Activated naive CD4-positive, alpha-beta T cell treated with anti-CD3 and anti-CD28 coated beads, Interleukin-2, amount 10 ng/mL, durations not matched to agents 7 days and 5 days (primary cell): ENCODE measurements around the gene NTN1.

Source experiments
- CTCF ChIA-PET: fragments of 350-600 bp; sonication (Branson Sonifier 250); formaldehyde crosslinking; loops from one replicate; lab custom pipeline; 2021; ENCODE audit warnings: antibody characterized with exemption; lab: Charles Lee
- DNase-seq: peaks from one replicate; pipeline ENCODE4 v3.0.0-alpha.2; 2020
- H3K27ac Mint-ChIP-seq: one replicate; pipeline ENCODE4 v1.8.0; 2021; ENCODE audit warnings: mild to moderate bottlenecking, moderate library complexity, mixed read lengths
- H3K27me3 Mint-ChIP-seq: one replicate; pipeline ENCODE4 v1.8.0; 2021; ENCODE audit warnings: mild to moderate bottlenecking, mixed read lengths
- H3K36me3 Mint-ChIP-seq: one replicate; pipeline ENCODE4 v1.8.0; 2021; ENCODE audit warnings: mixed read lengths
- H3K4me1 Mint-ChIP-seq: one replicate; pipeline ENCODE4 v1.8.0; 2021; ENCODE audit warnings: mixed read lengths
- H3K4me3 Mint-ChIP-seq: one replicate; pipeline ENCODE4 v1.8.0; 2021; ENCODE audit warnings: mild to moderate bottlenecking, moderate library complexity, mixed read lengths
- H3K9me3 Mint-ChIP-seq: one replicate; pipeline ENCODE4 v1.8.0; 2021; ENCODE audit warnings: mixed read lengths

Gene NTN1

GRCh38 chr17:9192010-9192409 is 170.7 kb downstream of the NTN1 start:
- CTCF ChIA-PET: no interaction called here
- DNase-seq: no peak
- no peaks in the 10 kb centered on the region for H3K4me1 Mint-ChIP-seq
- H3K4me3 Mint-ChIP-seq: no peak overlapping the region
- no peak overlapping the region for H3K27ac Mint-ChIP-seq
- peaks cover 6% of the 10 kb centered on the region for H3K27me3 Mint-ChIP-seq
- no peaks in the 10 kb centered on the region for H3K36me3 Mint-ChIP-seq
- no peaks in the 10 kb centered on the region for H3K9me3 Mint-ChIP-seq

- DNase-seq: no peak
- Mint-ChIP-seq H3K36me3 (no peaks in the 10 kb centered on the region), H3K27ac (no peak overlapping the region), H3K9me3 (no peaks in the 10 kb centered on the region), H3K4me3 (no peak overlapping the region), H3K27me3 (peaks cover 4% of the 10 kb centered on the region), H3K4me1 (no peaks in the 10 kb centered on the region)
- CTCF ChIA-PET: no interaction called here
These were observed 174.1 kb downstream of the NTN1 start for GRCh38 chr17:9195411-9195810.

DNA sequence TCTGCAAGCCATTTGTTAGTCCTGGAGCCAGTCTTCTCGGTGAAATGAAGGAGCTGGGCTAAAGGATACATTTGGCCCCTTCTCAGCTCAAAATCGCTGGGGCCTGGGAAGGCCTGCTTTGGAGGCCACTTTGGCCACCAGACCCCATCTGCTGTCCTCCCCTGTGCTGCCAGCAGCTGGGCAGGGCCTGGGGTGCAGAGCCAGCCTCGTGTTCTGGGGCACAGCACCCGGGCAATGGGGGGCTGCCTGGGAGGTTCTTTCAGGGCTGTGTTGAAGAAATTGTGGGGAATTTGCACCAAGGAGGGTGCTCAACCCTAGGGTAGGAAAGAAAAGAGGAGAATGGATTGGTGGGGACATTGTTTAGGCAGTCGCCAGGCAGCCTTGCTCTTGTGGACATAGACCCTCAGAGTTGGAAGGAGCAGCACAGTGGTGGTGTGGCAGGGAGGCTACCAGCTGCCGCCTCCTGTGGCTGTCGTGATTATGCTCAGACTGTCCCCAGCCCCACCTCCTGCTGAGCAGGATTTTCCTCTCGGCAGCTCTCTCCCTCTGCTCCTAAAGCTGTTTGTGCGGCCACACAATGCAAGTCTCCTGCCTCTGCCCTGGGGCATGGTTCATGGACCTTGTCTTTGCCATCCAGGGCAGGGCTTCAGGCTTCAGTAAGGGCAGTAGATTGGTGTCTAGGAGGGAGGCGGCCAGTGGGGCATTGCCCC is 174.8 kb downstream of the NTN1 start:
- Mint-ChIP-seq H3K4me1 (no peaks in the 10 kb centered on the region), H3K9me3 (no peaks in the 10 kb centered on the region), H3K4me3 (no peak overlapping the region), H3K27ac (no peak overlapping the region), H3K36me3 (no peaks in the 10 kb centered on the region), H3K27me3 (peaks cover 7% of the 10 kb centered on the region)
- DNase-seq: no peak
- CTCF ChIA-PET: no interaction called here

- Mint-ChIP-seq H3K9me3 (no peaks in the 10 kb centered on the region), H3K4me1 (peaks cover 3% of the 10 kb centered on the region), H3K36me3 (no peaks in the 10 kb centered on the region), H3K27me3 (peaks cover 25% of the 10 kb centered on the region), H3K4me3 (no peak overlapping the region), H3K27ac (no peak overlapping the region)
- DNase-seq: no peak
- CTCF ChIA-PET: no interaction called here
These were observed 178.6 kb downstream of the NTN1 start for GRCh38 chr17:9199571-9200551.

DNA sequence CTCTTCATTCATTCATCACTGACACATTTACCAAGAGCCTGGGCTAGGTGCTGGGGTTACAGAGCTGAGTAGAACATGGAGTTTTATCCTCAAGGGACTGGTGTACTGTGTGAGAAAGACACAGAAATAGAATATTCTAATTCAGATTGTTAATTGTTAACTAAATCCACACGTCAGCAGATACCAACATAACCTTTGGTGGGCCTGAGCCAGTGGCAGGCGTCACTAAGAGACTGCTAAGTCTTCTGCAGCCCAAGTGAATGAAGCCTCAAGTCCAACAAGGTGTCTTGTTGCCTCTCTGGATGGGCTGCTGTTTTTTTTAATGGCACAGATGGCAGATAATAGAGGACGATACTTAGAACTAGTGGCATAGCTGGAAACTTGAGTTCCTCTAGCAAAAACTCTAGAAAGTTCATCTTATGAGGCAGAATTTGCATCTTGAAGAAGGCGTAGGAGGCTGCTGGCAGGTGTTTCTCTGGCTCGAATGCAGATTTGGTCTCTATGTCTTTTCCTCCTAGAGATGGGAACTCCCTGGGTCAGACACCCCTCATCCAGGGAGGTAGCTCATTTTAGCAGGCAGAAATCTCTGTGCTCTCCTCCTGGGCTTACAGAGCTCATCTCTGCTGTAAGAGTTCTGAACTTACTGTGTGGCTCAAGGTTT is 179.5 kb downstream of the NTN1 start:
- DNase-seq: no peak
- no peak overlapping the region for H3K4me3 Mint-ChIP-seq
- H3K9me3 Mint-ChIP-seq: no peaks in the 10 kb centered on the region
- peaks cover 27% of the 10 kb centered on the region for H3K27me3 Mint-ChIP-seq
- H3K4me1 Mint-ChIP-seq: peaks cover 3% of the 10 kb centered on the region
- CTCF ChIA-PET: no interaction called here
- no peaks in the 10 kb centered on the region for H3K36me3 Mint-ChIP-seq
- H3K27ac Mint-ChIP-seq: no peak overlapping the region

DNA sequence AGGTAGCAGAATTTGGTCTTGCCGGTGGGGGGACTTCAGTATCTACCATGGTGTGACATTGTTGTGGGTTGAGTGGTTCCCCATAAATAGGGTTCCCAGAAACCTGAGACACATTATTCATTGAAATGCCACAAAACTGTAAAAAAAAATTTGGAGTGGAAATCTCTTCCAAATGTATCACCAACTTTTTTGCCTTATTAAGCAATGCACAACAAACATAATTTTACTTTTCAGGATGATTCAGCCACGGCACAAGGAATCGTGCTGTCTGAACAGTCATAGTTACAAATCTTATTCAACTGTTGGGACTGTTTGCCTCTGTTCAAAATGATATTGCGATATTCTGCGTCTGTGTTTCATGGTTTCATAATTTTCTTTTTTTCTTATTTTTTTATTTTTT is 181.2 kb downstream of the NTN1 start:
- H3K4me1 Mint-ChIP-seq: peaks cover 3% of the 10 kb centered on the region
- H3K36me3 Mint-ChIP-seq: no peaks in the 10 kb centered on the region
- H3K9me3 Mint-ChIP-seq: no peaks in the 10 kb centered on the region
- no peak overlapping the region for H3K4me3 Mint-ChIP-seq
- no peak overlapping the region for H3K27ac Mint-ChIP-seq
- CTCF ChIA-PET: no interaction called here
- H3K27me3 Mint-ChIP-seq: peaks cover 27% of the 10 kb centered on the region
- DNase-seq: no peak

GRCh38 chr17:9203771-9204425 is 182.6 kb downstream of the NTN1 start:
- CTCF ChIA-PET: no interaction called here
- Mint-ChIP-seq H3K27me3 (peaks cover 23% of the 10 kb centered on the region), H3K9me3 (no peaks in the 10 kb centered on the region), H3K4me3 (no peak overlapping the region), H3K36me3 (no peaks in the 10 kb centered on the region), H3K4me1 (peaks cover 3% of the 10 kb centered on the region), H3K27ac (no peak overlapping the region)
- DNase-seq: no peak

GRCh38 chr17:9204637-9205329 is 183.5 kb downstream of the NTN1 start:
- H3K27ac Mint-ChIP-seq: no peak overlapping the region

GRCh38 chr17:9205520-9206409 is 184.5 kb downstream of the NTN1 start:
- Mint-ChIP-seq H3K9me3 (no peaks in the 10 kb centered on the region), H3K36me3 (no peaks in the 10 kb centered on the region), H3K27ac (no peak overlapping the region), H3K4me1 (peaks cover 3% of the 10 kb centered on the region), H3K27me3 (peaks cover 23% of the 10 kb centered on the region), H3K4me3 (no peak overlapping the region)
- no peak for DNase-seq
- CTCF ChIA-PET: no interaction called here

More at GRCh38 chr17:9204637-9205329, 183.5 kb downstream of the NTN1 start:
- H3K9me3 Mint-ChIP-seq: no peaks in the 10 kb centered on the region
- H3K4me3 Mint-ChIP-seq: no peak overlapping the region
- H3K27me3 Mint-ChIP-seq: peaks cover 23% of the 10 kb centered on the region
- H3K4me1 Mint-ChIP-seq: peaks cover 3% of the 10 kb centered on the region
- CTCF ChIA-PET: no interaction called here
- DNase-seq: no peak
- no peaks in the 10 kb centered on the region for H3K36me3 Mint-ChIP-seq

GRCh38 chr17:9206410-9206703 is 185.0 kb downstream of the NTN1 start:
- no peak overlapping the region for H3K4me3 Mint-ChIP-seq
- H3K4me1 Mint-ChIP-seq: peaks cover 3% of the 10 kb centered on the region
- H3K27me3 Mint-ChIP-seq: peaks cover 19% of the 10 kb centered on the region
- no peak overlapping the region for H3K27ac Mint-ChIP-seq
- CTCF ChIA-PET: no interaction called here
- no peaks in the 10 kb centered on the region for H3K9me3 Mint-ChIP-seq
- no peaks in the 10 kb centered on the region for H3K36me3 Mint-ChIP-seq
- no peak for DNase-seq

- Mint-ChIP-seq H3K27ac (no peak overlapping the region), H3K4me1 (peaks cover 3% of the 10 kb centered on the region), H3K27me3 (peaks cover 16% of the 10 kb centered on the region), H3K36me3 (no peaks in the 10 kb centered on the region), H3K4me3 (no peak overlapping the region), H3K9me3 (no peaks in the 10 kb centered on the region)
- no peak for DNase-seq
- CTCF ChIA-PET: no interaction called here
These were observed 185.5 kb downstream of the NTN1 start for GRCh38 chr17:9206741-9207332.

DNA sequence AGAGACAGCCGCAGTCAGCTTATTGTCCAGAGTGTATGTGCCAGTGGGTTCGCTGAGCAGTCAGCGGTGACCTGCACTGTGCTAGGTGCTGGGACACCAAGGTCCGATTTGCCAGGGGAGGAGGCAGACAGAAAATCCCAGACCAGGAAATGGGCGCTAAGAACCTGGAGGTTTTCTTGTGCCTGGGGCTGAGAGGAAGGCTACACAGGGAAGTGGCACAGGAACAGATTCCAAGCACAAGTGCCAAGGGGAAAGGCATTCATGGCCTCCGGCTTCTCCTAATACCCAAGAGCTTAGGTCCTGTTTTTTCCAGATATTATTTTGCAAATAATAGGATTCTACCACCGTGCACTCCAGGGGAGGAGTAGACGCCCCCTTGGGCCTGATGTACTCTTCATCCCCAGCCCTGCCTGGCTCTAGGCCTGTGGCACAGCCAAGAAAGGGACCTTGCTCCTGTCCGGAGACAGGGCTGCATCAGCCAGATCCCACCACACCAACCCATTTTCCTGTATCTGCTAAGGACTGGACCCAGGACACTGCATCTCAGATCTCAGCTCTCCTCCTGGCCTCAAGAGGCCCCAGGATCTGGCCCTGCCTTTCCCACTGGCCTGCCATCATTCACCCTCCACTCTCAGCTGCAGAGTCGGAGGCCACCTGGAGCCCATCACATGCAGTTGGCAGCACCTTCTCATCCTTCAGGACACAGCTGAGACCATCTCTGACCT is 187.2 kb downstream of the NTN1 start:
- peaks cover 3% of the 10 kb centered on the region for H3K4me1 Mint-ChIP-seq
- no peak for DNase-seq
- H3K4me3 Mint-ChIP-seq: no peak overlapping the region
- CTCF ChIA-PET: no interaction called here
- H3K36me3 Mint-ChIP-seq: no peaks in the 10 kb centered on the region
- H3K27ac Mint-ChIP-seq: no peak overlapping the region
- H3K9me3 Mint-ChIP-seq: no peaks in the 10 kb centered on the region
- H3K27me3 Mint-ChIP-seq: peaks cover 19% of the 10 kb centered on the region
